HepG2 (cell line): ENCODE measurements around the gene LSMEM2. TPM values are rescaled to one million over a fixed set of nuclear protein-coding genes. Genes with fewer than 3 reads are reported as not detected.

Source experiments
- AKAP8 ChIP-seq: sonication (generic); formaldehyde crosslinking; IDR thresholded peaks from 2 replicates; pipeline ENCODE4 v1.5.1; 2020; ENCODE audit warnings: mild to moderate bottlenecking, missing genetic modification reagents
- DPF2 ChIP-seq: sonication (generic); formaldehyde crosslinking; IDR thresholded peaks from 2 replicates; pipeline ENCODE4 v1.4.0; 2020; ENCODE audit warnings: mild to moderate bottlenecking, low read depth, missing genetic modification reagents, borderline replicate concordance
- ELF1 ChIP-seq: sonication (generic); formaldehyde crosslinking; IDR thresholded peaks from 2 replicates; pipeline ENCODE4 v1.4.0; 2020; ENCODE audit warnings: missing genetic modification reagents
- GFI1 ChIP-seq: sonication (generic); formaldehyde crosslinking; IDR thresholded peaks from 2 replicates; pipeline ENCODE4 v1.5.0; 2020; ENCODE audit warnings: missing genetic modification reagents, mild to moderate bottlenecking, borderline replicate concordance
- MAZ ChIP-seq, 2 experiments: sonication (generic) in 1 of 2; formaldehyde crosslinking in 1 of 2; IDR thresholded peaks; 2 replicates each; pipeline versions ENCODE4 v1.5.0 to v1.6.1; 2012 to 2020; ENCODE audit warnings: low read depth in 2 of 2, mild to moderate bottlenecking in 2 of 2, borderline replicate concordance in 1 of 2, improper control_type of control experiment in 1 of 2, low read length in 1 of 2, missing genetic modification reagents in 1 of 2, moderate library complexity in 1 of 2
- NRL ChIP-seq: sonication (generic); formaldehyde crosslinking; IDR thresholded peaks from 2 replicates; pipeline ENCODE4 v1.5.0; 2020; ENCODE audit warnings: missing genetic modification reagents, mild to moderate bottlenecking, moderate library complexity, borderline replicate concordance
- PAXIP1 ChIP-seq: sonication (generic); formaldehyde crosslinking; conservative IDR thresholded peaks from 2 replicates; pipeline ENCODE4 v1.4.0; 2020; ENCODE audit warnings: mild to moderate bottlenecking, missing genetic modification reagents, moderate library complexity
- POLR2AphosphoS5 ChIP-seq: IDR thresholded peaks from 2 replicates; pipeline ENCODE4 v1.6.1; 2012; ENCODE audit warnings: low read depth, low read length
- SALL1 ChIP-seq: sonication (generic); formaldehyde crosslinking; IDR thresholded peaks from 2 replicates; pipeline ENCODE4 v1.8.0; 2022; ENCODE audit warnings: mild to moderate bottlenecking, missing genetic modification reagents
- TCF7 ChIP-seq: sonication (generic); IDR thresholded peaks from 2 replicates; pipeline ENCODE4 v1.6.1; 2016; ENCODE audit warnings: antibody characterized with exemption, low read depth
- U2AF1 ChIP-seq: fragments of 200-400 bp; formaldehyde crosslinking; optimal IDR thresholded peaks from 2 replicates; pipeline ENCODE3; 2017; ENCODE audit warnings: mild to moderate bottlenecking, low read depth, low read length
- ZNF275 ChIP-seq: sonication (generic); formaldehyde crosslinking; IDR thresholded peaks from 2 replicates; pipeline ENCODE4 v1.8.0; 2022; ENCODE audit warnings: missing genetic modification reagents, mild to moderate bottlenecking, inconsistent platforms, borderline replicate concordance
- ZNF407 ChIP-seq: sonication (generic); formaldehyde crosslinking; IDR thresholded peaks from one replicate; pipeline ENCODE4 v1.5.1; 2020; ENCODE audit warnings: mild to moderate bottlenecking, missing genetic modification reagents; ENCODE audit errors: not compliant biosample characterization
- ZNF557 ChIP-seq: sonication (generic); formaldehyde crosslinking; IDR thresholded peaks from 2 replicates; pipeline ENCODE4 v1.4.0; 2020; ENCODE audit warnings: missing genetic modification reagents
- ZNF562 ChIP-seq: sonication (generic); formaldehyde crosslinking; IDR thresholded peaks from 2 replicates; pipeline ENCODE4 v1.8.0; 2022; ENCODE audit warnings: missing genetic modification reagents, borderline replicate concordance
- ZNF720 ChIP-seq: sonication (generic); formaldehyde crosslinking; IDR thresholded peaks from 2 replicates; pipeline ENCODE4 v1.4.0; 2020; ENCODE audit warnings: missing genetic modification reagents
- polyA plus RNA-seq, 8 experiments: library from polyadenylated mRNA; depleted of rRNA in 3 of 8; stranded (reverse) in 7 of 8; unstranded in 1 of 8; fragments of >200 nt; fragmentation: Illumina TruSeq in 4 of 8; extraction: Trizol in 4 of 8; gene quantifications; 2 replicates each; pipeline versions ENCODE4 v1.2.1 to v1.2.3, GENCODE V29; 2011 to 2016; ENCODE audit warnings: low read depth in 4 of 8, missing spikeins in 1 of 8, mixed read lengths in 1 of 8; ENCODE audit not compliant: insufficient read depth in 1 of 8
- total RNA-seq, 5 experiments: library from RNA; depleted of rRNA; stranded (reverse); fragments of >200 nt; fragmentation: Illumina TruSeq; extraction: Trizol; gene quantifications; 2 replicates each; pipeline ENCODE4 v1.2.3, GENCODE V29; 2016; ENCODE audit warnings: low read depth in 1 of 5

The LSMEM2 gene
- total and polyA plus RNA-seq, 2 of the 13 experiments (the other 11 are each of a cell fraction or from before 2014, with no cell fraction given): 0.07 to 0.41 TPM

- TF ChIP-seq NRL (CRISPR knock-in tag) (peak; percentile 74; the same call in 1 of the 2 replicates), POLR2AphosphoS5 (peak; percentile 7; the same call in 1 of the 2 replicates), ZNF407 (CRISPR knock-in tag) (no peak), PAXIP1 (CRISPR knock-in tag) (peak; percentile 38; the same call in 1 of the 2 replicates), ZNF720 (CRISPR knock-in tag) (no peak), U2AF1 (no peak), DPF2 (CRISPR knock-in tag) (0 out of 2 replicates have a peak, but pooled peaks have one; percentile 14), ZNF275 (CRISPR knock-in tag) (no peak), GFI1 (CRISPR knock-in tag) (no peak), TCF7 (no peak), SALL1 (CRISPR knock-in tag) (no peak), ZNF562 (CRISPR knock-in tag) (no peak), ELF1 (0 out of 2 replicates have a peak, but pooled peaks have one; percentile 3), AKAP8 (CRISPR knock-in tag) (peak; percentile 63), MAZ (IDR thresholded peaks at IDR 0.05; ENCODE audit: borderline replicate concordance, low read depth, low read length) (no peak), MAZ (CRISPR knock-in tag; IDR thresholded peaks at IDR 0.05; ENCODE audit: low read depth) (no peak), ZNF557 (CRISPR knock-in tag) (0 out of 2 replicates have a peak, but pooled peaks have one; percentile 11)
Observed at GRCh38 chr3:50264964-50265485, 13.9 kb upstream of the LSMEM2 start (continued).
